SH-SY5Y (cell line): ENCODE data around the gene CD83.

ENCODE experiments used
- GATA2 ChIP-seq: IDR thresholded peaks from 2 replicates; pipeline ENCODE4 v1.6.1; 2011; ENCODE audit warnings: mild to moderate bottlenecking, low read depth, low read length
- GATA3 ChIP-seq: IDR thresholded peaks from 2 replicates; pipeline ENCODE4 v1.6.1; 2011; ENCODE audit warnings: low read depth, mild to moderate bottlenecking, low read length, moderate library complexity

GRCh38 chr6:14153228-14153627 is 35.7 kb downstream of the CD83 start:
- no peak for TF ChIP-seq GATA2
- TF ChIP-seq GATA3: no peak
